DND-41 (cell line): ENCODE measurements around the gene ANO5.
A peak's percentile ranks its signal among the peaks of the same experiment; 100 is the strongest.

Experiments used
- ATAC-seq: fragments of 200-7000 bp; cut with Tn5 transposase; 3 replicates; pipeline ENCODE4 v1.9.1; 2021; ENCODE audit warnings: low read depth; ENCODE audit not compliant: insufficient read depth
- DNase-seq: peaks from one replicate; pipeline ENCODE4 v3.0.0-alpha.2; 2020
- H2AFZ ChIP-seq: 2 replicates; pipeline ENCODE4 v1.6.0; 2012; ENCODE audit warnings: low read depth, low read length
- H3K27ac ChIP-seq: 2 replicates; pipeline ENCODE4 v1.5.1; 2012; ENCODE audit warnings: low read length, inconsistent platforms
- H3K27me3 ChIP-seq: fragments of 200-600 bp; sonication (generic); 2 replicates; pipeline ENCODE4 v1.6.0; 2012; ENCODE audit warnings: low read length, mild to moderate bottlenecking, inconsistent platforms; ENCODE audit not compliant: insufficient read depth, poor library complexity
- H3K36me3 ChIP-seq: 2 replicates; pipeline ENCODE4 v1.5.1; 2012; ENCODE audit warnings: low read length, inconsistent platforms; ENCODE audit not compliant: insufficient read depth
- H3K4me1 ChIP-seq: 2 replicates; pipeline ENCODE4 v1.5.1; 2012; ENCODE audit warnings: mild to moderate bottlenecking, low read length; ENCODE audit not compliant: insufficient read depth
- H3K4me2 ChIP-seq: 2 replicates; pipeline ENCODE4 v1.6.0; 2012; ENCODE audit warnings: mild to moderate bottlenecking, moderate library complexity, low read length, inconsistent platforms; ENCODE audit not compliant: insufficient read depth
- H3K4me3 ChIP-seq, 2 experiments: fragments of 200-600 bp in 1 of 2; shearing (Covaris generic) in 1 of 2; 2 replicates each; pipeline ENCODE4 v1.5.1; 2012 to 2016; ENCODE audit warnings: inconsistent platforms in 2 of 2, low read length in 2 of 2, mild to moderate bottlenecking in 2 of 2, low read depth in 1 of 2, moderate library complexity in 1 of 2
- H3K79me2 ChIP-seq: 2 replicates; pipeline ENCODE4 v1.6.0; 2012; ENCODE audit warnings: low read length, inconsistent platforms; ENCODE audit not compliant: insufficient read depth
- H3K9ac ChIP-seq: 2 replicates; pipeline ENCODE4 v1.6.0; 2012; ENCODE audit warnings: low read depth, mild to moderate bottlenecking, inconsistent platforms, low read length, moderate library complexity
- H3K9me3 ChIP-seq: 2 replicates; pipeline ENCODE4 v1.5.1; 2012; ENCODE audit warnings: low read length, moderate library complexity, mild to moderate bottlenecking, inconsistent platforms; ENCODE audit not compliant: insufficient read depth, severe bottlenecking
- H4K20me1 ChIP-seq: 2 replicates; pipeline ENCODE4 v1.6.0; 2012; ENCODE audit warnings: low read length; ENCODE audit not compliant: insufficient read depth
- EZH2 ChIP-seq: IDR thresholded peaks from 3 replicates; pipeline ENCODE4 v1.6.1; 2012; ENCODE audit warnings: borderline replicate concordance, low read depth, mild to moderate bottlenecking, moderate library complexity, low read length, inconsistent platforms; ENCODE audit not compliant: severe bottlenecking
- TF ChIP-seq, protein P1 (sequence below): IDR thresholded peaks from 2 replicates; pipeline ENCODE4 v1.5.1; 2012; ENCODE audit warnings: borderline replicate concordance, low read length, moderate library complexity, mild to moderate bottlenecking; ENCODE audit not compliant: poor library complexity, severe bottlenecking; ENCODE audit errors: extremely low read depth

ANO5 gene

DNA sequence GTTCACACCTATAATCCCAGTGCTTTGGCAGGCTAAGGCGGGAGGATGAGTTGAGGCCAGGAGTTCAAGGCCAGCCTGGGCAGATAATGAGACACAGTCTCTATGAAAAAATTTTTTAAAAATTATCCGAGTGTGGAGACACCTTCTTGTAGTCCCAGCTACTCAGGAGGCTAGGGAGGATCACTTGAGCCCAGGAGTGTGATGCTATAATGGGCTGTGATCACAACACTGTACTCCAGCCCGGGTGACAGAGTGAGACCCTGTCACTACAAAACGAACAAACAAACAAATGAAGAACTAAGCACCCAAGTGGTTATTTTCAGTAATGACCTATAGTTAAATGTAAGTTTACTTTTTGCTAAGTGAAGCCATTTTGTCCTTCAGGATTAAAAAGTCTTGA, 32.3 kb downstream of the ANO5 start:
- no peaks in the 10 kb centered on the region for H3K9me3 ChIP-seq
- ATAC-seq (no peak), DNase-seq (no peak)
- no peak overlapping the region for H3K4me3 ChIP-seq
- no peaks in the 10 kb centered on the region for H3K4me1 ChIP-seq
- no peak overlapping the region for H3K27ac ChIP-seq
- H3K27me3 ChIP-seq = no peaks in the 10 kb centered on the region
- H3K36me3 ChIP-seq = no peaks in the 10 kb centered on the region
- no peaks in the 10 kb centered on the region for H4K20me1 ChIP-seq
- no peaks in the 10 kb centered on the region for H3K79me2 ChIP-seq
- H2AFZ ChIP-seq = no peak overlapping the region
- no peak overlapping the region for H3K9ac ChIP-seq
- TF ChIP-seq, protein P1, sequence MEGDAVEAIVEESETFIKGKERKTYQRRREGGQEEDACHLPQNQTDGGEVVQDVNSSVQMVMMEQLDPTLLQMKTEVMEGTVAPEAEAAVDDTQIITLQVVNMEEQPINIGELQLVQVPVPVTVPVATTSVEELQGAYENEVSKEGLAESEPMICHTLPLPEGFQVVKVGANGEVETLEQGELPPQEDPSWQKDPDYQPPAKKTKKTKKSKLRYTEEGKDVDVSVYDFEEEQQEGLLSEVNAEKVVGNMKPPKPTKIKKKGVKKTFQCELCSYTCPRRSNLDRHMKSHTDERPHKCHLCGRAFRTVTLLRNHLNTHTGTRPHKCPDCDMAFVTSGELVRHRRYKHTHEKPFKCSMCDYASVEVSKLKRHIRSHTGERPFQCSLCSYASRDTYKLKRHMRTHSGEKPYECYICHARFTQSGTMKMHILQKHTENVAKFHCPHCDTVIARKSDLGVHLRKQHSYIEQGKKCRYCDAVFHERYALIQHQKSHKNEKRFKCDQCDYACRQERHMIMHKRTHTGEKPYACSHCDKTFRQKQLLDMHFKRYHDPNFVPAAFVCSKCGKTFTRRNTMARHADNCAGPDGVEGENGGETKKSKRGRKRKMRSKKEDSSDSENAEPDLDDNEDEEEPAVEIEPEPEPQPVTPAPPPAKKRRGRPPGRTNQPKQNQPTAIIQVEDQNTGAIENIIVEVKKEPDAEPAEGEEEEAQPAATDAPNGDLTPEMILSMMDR = no peak
- TF ChIP-seq EZH2 = no peak
- H3K4me2 ChIP-seq = no peak overlapping the region

DNA sequence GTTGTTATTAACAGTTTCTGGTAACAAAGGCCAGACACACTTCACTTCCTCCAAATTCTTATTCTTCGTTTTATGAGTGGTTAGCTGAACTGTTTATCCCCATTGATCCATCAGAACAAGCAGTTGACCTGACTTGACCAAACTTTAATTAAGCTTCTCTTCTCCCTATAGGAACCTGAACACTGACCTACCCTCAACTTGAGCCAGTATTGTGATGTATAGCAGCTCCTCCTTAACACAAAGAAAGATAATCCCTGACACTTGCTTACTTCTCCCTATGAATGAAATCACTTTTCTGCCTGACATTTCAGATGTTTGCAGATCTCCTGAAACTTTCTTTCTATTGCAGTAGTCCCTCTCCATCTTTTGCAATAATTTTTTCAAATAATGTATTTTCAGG, 41.9 kb downstream of the ANO5 start:
- Histone ChIP-seq H3K4me2 (no peak overlapping the region), H3K4me3 (no peak overlapping the region), H3K36me3 (no peaks in the 10 kb centered on the region), H3K9me3 (no peaks in the 10 kb centered on the region), H4K20me1 (no peaks in the 10 kb centered on the region), H3K4me1 (no peaks in the 10 kb centered on the region), H3K27ac (no peak overlapping the region), H3K9ac (no peak overlapping the region), H3K27me3 (no peaks in the 10 kb centered on the region), H3K79me2 (no peaks in the 10 kb centered on the region), H2AFZ (no peak overlapping the region)
- DNase-seq = no peak
- no peak for ATAC-seq
- TF ChIP-seq, protein P1 = no peak
- no peak for TF ChIP-seq EZH2

DNA sequence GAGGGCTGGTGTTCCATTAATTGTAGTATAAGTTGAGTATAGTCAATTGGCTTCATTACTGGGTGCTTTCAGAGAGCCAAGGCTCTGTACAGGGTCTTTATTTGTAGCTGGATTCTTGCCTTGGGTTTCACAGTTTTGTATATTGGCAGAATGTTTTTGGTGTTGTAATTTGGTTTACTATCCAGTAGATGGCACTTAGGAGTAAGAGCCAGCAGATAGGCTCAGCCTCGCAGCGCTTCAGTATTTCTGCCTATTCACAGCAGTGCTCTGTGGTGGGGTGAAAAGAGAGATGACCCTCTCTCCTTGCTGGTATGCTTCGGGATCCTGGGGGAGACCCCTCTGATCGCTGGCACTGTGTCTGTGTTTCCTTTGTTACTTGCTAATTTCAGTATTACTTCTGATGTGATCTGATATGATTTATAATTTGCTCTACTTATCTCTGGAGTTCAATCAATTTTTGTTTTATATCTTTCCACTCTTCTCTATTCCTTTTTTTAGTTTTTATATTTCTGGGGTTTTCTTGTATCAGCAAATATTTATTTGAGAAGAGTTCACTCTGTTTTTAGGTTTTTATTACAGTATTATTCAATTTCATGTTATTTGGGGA, 52.2 kb downstream of the ANO5 start:
- Histone ChIP-seq H4K20me1 (no peaks in the 10 kb centered on the region), H3K27ac (no peak overlapping the region), H3K4me2 (no peak overlapping the region), H3K36me3 (no peaks in the 10 kb centered on the region), H3K4me3 (no peak overlapping the region), H3K4me1 (no peaks in the 10 kb centered on the region), H3K27me3 (no peaks in the 10 kb centered on the region), H2AFZ (no peak overlapping the region), H3K79me2 (no peaks in the 10 kb centered on the region), H3K9me3 (no peaks in the 10 kb centered on the region), H3K9ac (no peak overlapping the region)
- peak; percentile 82 for ATAC-seq
- no peak for TF ChIP-seq EZH2
- TF ChIP-seq, protein P1 = peak; percentile 66
- peak; percentile 17 for DNase-seq

DNA sequence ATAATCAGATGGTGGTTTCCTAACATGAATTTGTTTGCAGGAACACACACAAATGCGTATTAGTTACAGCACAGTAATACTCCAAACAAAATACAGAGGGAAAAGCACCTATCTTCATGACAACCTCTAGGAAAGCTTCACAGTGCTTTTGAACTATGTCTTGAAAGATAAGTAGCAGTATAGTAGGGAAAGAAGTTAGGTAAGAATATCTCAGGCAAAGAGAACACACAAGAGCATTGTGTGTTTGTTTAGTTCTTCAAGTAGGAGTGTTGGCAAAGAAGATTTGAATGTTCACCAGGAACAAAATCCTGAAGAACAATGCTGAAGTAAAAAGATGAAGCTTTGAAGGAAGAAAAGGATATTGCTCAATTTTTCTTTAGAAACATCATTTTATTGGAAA, 54.1 kb downstream of the ANO5 start:
- DNase-seq (no peak), ATAC-seq (no peak)
- TF ChIP-seq EZH2 = no peak
- TF ChIP-seq, protein P1 = no peak
- no peaks in the 10 kb centered on the region for H4K20me1 ChIP-seq
- no peaks in the 10 kb centered on the region for H3K36me3 ChIP-seq
- H2AFZ ChIP-seq = no peak overlapping the region
- H3K9me3 ChIP-seq = no peaks in the 10 kb centered on the region
- no peaks in the 10 kb centered on the region for H3K4me1 ChIP-seq
- no peak overlapping the region for H3K9ac ChIP-seq
- no peaks in the 10 kb centered on the region for H3K79me2 ChIP-seq
- no peak overlapping the region for H3K27ac ChIP-seq
- H3K4me3 ChIP-seq = no peak overlapping the region
- no peak overlapping the region for H3K4me2 ChIP-seq
- no peaks in the 10 kb centered on the region for H3K27me3 ChIP-seq
